Medulla oblongata (tissue), 1 donor: Measurements from ENCODE around the gene NSMF.
A peak's percentile ranks its signal among the peaks of the same experiment; 100 is the strongest.
"Not testable (repeated sequence)": the region's sequence is repeated elsewhere in the genome, so short reads cannot be mapped to it uniquely, and the experiment has no call there.

Experiments used
- DNase-seq: peaks from one replicate; pipeline ENCODE4 v3.0.0-alpha.2; 2015; ENCODE audit errors: extremely low spot score

NSMF gene

GRCh38 chr9:137459601-137460362 lies 648 bp upstream of the NSMF start:
- no peak for DNase-seq

DNA sequence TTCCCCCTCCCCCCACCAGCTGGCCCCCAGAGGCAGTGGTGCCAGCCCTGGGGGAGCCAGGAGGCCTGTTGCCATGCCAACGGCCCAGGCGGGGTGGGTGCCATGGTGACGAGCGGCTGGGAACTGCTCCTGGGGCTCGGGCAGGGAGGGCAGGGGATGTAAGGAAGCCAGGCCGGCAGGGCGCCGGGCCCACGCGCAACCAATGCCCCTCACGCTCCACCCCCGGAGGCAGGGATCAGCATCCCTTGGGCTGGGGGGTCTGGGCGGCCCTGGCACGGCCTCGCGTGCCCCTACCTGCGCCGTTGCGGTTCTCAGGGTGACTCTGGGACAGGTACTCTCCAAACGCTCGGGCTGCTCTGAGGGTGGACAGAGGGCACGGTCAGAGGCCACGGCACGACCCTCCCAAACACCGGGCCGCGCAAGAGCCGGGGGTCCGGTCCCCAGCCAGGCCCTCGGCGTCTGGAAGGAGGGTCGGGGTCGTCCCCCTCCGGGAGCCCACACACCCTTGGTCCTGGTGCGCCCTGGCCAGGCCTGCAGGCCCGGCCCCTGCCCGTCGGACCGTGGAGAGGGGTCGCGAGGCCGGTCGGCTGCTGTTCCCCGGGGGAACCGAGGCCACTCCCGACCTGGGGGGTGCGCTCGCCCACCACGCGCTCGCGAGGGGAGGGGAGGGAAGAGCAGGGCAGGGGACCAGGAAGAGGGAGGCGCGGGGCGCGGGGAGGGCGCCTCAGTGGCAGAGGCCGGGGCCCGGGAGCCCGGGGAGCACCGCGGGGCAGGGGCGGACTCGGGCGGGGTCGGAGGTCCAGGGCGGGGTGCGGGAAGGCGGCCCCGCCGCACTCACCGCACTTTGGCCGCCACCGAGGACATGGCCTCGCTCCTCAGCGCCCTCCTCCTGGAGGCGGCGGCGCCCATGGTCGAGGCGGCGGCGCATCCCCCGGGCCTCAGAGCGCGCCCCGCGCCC lies 661 bp downstream of the NSMF start:
- DNase-seq = peak; percentile 74

- DNase-seq = no peak
These were observed 1.5 kb downstream of the NSMF start for GRCh38 chr9:137457406-137458193.

- no peak for DNase-seq
These were observed 2.2 kb downstream of the NSMF start for GRCh38 chr9:137456864-137457405.

DNA sequence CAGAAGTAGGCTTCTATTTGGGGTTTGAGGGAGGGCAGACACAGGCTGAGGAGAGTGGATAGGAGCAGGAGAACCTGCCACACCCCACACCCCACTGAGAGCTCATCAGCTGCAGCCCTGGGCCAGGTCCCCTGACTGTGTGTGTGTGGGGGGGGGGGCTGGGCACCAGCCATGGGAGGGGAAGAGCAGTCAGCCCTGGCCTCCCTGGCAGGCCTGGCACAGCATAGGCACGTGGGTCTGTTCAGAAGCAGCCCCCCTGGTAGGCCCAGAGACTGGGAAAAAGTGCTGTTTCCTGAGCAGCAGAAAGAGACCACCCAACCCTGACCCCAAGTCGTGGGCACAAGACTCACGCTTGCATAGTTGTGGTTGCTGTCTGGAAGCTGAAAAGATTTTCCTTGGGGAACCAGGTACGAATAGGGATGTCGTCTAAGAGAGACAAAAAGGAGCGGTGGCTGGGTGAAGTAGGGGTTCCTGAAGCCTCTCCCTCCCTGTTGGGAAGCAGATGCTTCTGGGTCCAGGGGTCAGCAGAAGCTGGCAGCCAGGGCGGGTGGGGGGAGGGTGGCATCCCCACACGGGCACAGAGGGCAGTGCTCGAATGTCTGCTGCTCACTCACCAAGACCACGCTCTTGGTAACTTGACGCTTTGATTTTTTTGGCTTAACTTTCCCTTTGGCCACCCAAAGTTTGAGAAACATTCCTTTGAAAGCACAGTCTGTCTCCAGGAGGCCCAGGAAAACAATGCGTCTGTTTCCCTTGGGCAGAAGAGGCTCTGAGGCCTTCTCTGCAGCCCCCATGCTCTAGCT lies 2.9 kb downstream of the NSMF start:
- DNase-seq = peak; percentile 79

GRCh38 chr9:137455359-137455991 lies 3.7 kb downstream of the NSMF start:
- no peak for DNase-seq

GRCh38 chr9:137454597-137455358 lies 4.4 kb downstream of the NSMF start:
- no peak for DNase-seq

DNA sequence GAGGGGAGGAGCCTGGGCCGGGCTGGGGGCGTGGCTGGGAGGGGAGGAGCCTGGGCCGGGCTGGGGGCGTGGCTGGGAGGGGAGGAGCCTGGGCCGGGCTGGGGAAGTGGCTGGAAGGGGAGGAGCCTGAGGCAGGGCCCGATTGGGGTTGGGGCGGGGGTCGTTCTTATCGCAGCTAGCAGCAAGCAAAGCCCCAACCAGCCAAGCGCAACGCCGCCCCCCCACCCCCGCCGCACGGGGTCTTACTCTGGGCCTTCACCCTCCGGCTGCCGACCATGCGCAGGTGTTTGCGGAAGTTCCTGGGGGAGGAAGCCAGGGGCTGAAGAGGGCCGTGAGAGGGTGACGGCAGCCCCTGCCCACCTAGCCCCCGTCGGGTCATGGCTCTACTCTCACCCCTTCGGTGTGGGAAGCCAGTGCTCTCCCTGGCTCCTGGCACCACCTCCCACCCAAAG lies 5.0 kb downstream of the NSMF start:
- DNase-seq = no peak

DNA sequence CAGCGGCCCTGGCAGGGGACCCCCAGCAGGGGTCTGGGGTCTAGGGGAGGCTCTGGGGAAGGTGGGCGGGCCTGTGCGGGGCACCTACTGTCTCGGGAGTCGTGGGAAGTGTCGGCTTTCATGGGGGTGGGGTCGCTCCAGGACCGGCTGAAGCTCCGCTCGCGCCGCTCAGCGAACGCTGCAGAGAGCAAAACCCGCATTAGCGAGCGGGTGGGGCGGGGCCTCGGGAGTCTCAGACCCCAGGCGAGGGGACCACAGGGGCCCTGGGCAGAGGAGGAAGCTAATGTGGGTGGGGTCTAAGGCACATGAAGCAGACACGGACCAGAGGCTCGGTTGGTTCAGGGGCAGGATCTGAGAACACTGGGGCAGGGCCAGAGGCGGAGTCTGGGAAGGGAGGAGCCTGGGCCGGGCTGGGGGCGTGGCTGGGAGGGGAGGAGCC lies 5.5 kb downstream of the NSMF start:
- peak; percentile 58 for DNase-seq

- no peak for DNase-seq
These were observed 6.1 kb downstream of the NSMF start for GRCh38 chr9:137452761-137453642.

GRCh38 chr9:137452006-137452760 lies 7.0 kb downstream of the NSMF start:
- no peak for DNase-seq

DNA sequence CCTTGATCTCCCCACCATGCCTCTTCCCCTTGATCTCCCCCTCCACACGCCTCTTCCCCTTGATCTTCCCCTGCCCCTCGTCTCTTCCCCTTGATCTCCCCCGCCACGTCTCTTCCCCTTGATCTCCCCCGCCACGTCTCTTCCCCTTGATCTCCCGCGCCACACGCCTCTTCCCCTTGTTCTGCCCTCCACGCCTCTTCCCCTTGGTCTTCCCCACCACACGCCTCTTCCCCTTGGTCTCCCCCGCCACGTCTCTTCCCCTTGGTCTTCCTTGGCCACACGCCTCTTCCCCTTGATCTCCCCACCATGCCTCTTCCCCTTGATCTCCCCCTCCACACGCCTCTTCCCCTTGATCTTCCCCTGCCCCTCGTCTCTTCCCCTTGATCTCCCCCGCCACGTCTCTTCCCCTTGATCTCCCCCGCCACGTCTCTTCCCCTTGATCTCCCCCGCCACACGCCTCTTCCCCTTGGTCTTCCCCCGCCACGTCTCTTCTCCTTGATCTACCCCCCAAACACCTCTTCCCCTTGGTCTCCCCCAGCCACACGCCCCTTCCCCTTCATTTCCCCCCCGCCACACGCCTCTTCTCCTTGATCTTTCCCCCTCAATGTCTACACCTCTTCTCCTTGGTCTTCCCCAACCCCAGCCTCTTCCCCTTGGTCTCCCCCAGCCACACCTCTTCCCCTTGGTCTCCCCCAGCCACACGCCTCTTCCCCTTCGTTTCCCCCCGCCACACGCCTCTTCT lies 7.7 kb downstream of the NSMF start:
- DNase-seq = not testable (repeated sequence)

DNA sequence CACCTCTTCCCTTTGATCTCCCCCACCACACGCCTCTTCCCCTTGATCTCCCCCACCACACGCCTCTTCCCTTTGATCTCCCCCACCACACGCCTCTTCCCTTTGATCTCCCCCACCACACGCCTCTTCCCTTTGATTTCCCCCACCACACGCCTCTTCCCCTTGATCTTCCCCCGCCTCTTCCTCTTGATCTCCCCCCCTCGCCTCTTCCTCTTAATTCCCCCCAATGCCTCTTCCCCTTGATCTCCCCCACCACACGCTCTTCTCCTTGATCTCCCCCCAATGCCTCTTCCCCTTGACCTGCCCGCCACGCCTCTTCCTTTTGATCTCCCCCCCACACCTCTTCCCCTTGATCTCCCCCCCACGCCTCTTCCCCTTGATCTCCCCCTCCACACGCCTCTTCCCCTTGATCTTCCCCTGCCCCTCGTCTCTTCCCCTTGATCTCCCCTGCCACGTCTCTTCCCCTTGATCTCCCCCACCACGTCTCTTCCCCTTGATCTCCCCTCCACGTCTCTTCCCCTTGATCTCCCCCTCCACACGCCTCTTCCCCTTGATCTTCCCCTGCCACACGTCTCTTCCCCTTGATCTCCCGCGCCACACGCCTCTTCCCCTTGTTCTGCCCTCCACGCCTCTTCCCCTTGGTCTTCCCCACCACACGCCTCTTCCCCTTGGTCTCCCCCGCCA lies 8.5 kb downstream of the NSMF start:
- DNase-seq = not testable (repeated sequence)

DNA sequence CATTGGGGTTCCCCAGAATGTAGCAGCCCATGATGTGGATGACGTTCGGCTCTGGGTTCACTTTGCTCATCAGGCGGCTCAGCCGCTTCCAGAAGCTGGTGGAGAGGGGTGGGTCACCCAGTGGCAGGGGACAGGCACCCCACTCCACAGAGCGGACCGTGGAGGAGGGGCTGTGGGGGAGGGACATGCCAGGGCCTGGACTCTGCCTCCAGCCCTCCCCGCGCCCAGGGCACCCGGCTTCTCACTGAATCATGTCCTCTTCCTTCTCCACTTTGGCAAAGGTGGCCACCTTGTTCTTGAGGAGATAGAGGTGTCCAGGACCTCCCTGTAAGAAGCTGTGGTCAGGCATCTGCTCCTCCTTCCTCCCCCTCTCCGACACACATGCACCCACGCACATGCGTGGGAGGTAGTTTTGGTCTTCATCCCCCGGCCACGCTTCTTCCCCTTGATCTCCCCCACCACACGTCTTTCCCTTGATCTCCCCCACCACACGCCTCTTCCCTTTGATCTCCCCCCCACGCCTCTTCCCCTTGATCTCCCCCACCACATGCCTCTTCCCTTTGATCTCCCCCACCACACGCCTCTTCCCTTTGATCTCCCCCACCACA lies 9.1 kb downstream of the NSMF start:
- DNase-seq = no peak

DNA sequence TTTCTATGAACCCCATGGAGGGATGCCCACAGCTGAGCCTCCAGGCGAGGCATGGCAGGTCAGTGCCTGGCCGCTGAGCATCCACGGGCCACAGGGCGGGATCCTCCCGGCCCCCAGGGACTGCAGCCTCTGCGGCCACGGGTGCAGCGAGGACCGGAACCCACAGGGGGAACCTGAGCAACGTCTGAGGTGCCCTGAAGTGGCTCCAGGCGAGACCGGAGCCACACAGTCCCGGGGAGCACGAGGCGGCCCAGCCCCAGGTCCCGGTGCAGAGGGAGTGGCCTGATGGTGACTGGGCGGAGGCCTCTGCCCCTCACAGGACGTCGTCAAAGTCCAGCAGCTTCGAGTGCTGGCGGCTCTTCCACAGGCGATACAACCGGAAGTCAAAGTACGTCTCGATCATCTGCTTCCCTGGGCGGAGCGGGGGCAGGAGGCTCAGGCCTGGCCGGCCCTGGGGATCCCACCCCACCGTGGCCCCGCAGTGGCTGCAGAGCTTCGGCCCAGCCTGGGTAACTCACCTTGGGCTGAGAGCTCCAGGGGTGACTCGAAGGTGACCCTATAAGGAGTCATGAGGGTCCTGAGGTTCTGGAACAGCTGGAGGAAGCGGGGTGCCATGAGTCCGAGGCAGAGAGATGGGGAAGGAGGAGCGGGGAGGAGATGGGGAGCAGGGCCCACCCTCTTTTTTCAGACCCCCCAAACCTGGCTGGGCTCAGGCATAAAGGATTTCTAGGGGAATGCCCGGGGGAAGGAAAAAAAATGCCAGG lies 9.9 kb downstream of the NSMF start:
- DNase-seq = no peak
